ENCODE data around the gene ACTR1B. TPM values are rescaled to one million over a fixed set of nuclear protein-coding genes. Genes with fewer than 3 reads are reported as not detected.

The ACTR1B gene
- total and polyA plus RNA-seq, 2 of the 4 experiments (the other 2 are of a cell fraction): 40.5 to 68.8 TPM

- Histone ChIP-seq H3K56ac (ENCODE audit: extremely low read depth, insufficient read depth, low read length) (no peak overlapping the region), H2AK9ac (replicated peaks; ENCODE audit: low read depth, low read length, poor library complexity) (no peak overlapping the region), H3K79me1 (ENCODE audit: low read depth in 1 of 2, low read length in 2 of 2) (peaks cover 7 to 38% of the 10 kb centered on the region in 2 experiments; a peak in 3 of 4 replicates), H2BK20ac (ENCODE audit: low read depth, low read length) (no peak overlapping the region), H3K9ac (ENCODE audit: low read depth, low read length) (no peak overlapping the region), H2BK15ac (ENCODE audit: low read depth, low read length) (no peak overlapping the region), H3K4me1 (ENCODE audit: control insufficient read depth, insufficient read depth, low read length) (peaks cover 5% of the 10 kb centered on the region), H2BK120ac (ENCODE audit: low read depth, low read length) (no peak overlapping the region), H4K8ac (ENCODE audit: low read depth in 2 of 2, low read length in 2 of 2) (no peak overlapping the region), H4K91ac (ENCODE audit: insufficient read depth, low read depth, low read length) (no peak overlapping the region), H3K27me3 (ENCODE audit: control insufficient read depth, insufficient read depth, low read length) (no peaks in the 10 kb centered on the region), H3K14ac (replicated peaks; ENCODE audit: low read depth, low read length) (no peak overlapping the region), H4K5ac (ENCODE audit: low read depth, low read length) (no peak overlapping the region), H2AK5ac (ENCODE audit: low read depth, low read length) (no peak overlapping the region), H3K4me3 (ENCODE audit: insufficient read depth, low read depth, low read length) (no peak overlapping the region), H3K9me3 (ENCODE audit: control insufficient read depth, insufficient read depth, low read length) (peaks cover 15% of the 10 kb centered on the region), H3K4me2 (ENCODE audit: low read depth, low read length) (no peak overlapping the region), H2AFZ (replicated peaks; ENCODE audit: low read length, poor library complexity) (no peak overlapping the region), H3K36me3 (ENCODE audit: control insufficient read depth, insufficient read depth, low read length) (peaks cover 45% of the 10 kb centered on the region), H3K18ac (ENCODE audit: low read depth, low read length) (no peak overlapping the region), H3K9me1 (ENCODE audit: insufficient read depth, low read length) (peaks cover 13% of the 10 kb centered on the region), H4K20me1 (ENCODE audit: insufficient read depth, low read length) (0 out of 2 replicates have a peak, but pooled peaks cover 4% of the 10 kb centered on the region), H3K27ac (ENCODE audit: insufficient read depth, low read length) (no peak overlapping the region), H2BK5ac (ENCODE audit: low read depth, low read length, poor library complexity, severe bottlenecking) (no peak overlapping the region), H3K23ac (ENCODE audit: low read depth, low read length) (no peak overlapping the region), H3K4ac (ENCODE audit: low read depth, low read length) (no peak overlapping the region)
- in situ Hi-C loops (cut with MboI; ENCODE audit: low sequenced_read_pairs): loop anchor here (25.0 kb wide), 1 partner anchor 1595 kb away; no protein-coding TSS in a partner anchor
- ChIA-PET CTCF (no interaction called here), POLR2A (ENCODE audit: unreplicated experiment) (no interaction called here)
- dilution Hi-C loops (cut with HindIII; ENCODE audit: low sequenced_read_pairs, unreplicated experiment): no loop called here
- 100% methylated on average over 2 of the region's 15 CpGs; no CpG with 5 or more reads in 1 of the 2 experiments for WGBS, 2 experiments (ENCODE audit: extremely low coverage in 2 of 2, insufficient read length in 1 of 2)
- intact Hi-C loops (cut with micrococcal nuclease): no loop called here
- no peak for TF ChIP-seq SMC3 (IDR thresholded peaks at IDR 0.05; ENCODE audit: low read depth, low read length)
- DNase-seq (no peak), ATAC-seq (ENCODE audit: low read depth) (no peak)
- no TSS peak for BruUV-seq (replicated peaks)
Measured at GRCh38 chr2:97656905-97657587, 6.8 kb downstream of the ACTR1B start.
